Panc1 (cell line): ENCODE results near the gene FARP2.

Experiments
- SIN3A ChIP-seq: IDR thresholded peaks from 2 replicates; pipeline ENCODE4 v1.6.1; 2012; ENCODE audit warnings: low read depth, mild to moderate bottlenecking, low read length, moderate library complexity, borderline replicate concordance; ENCODE audit not compliant: insufficient read depth
- TCF7L2 ChIP-seq: IDR thresholded peaks from 2 replicates; pipeline ENCODE4 v1.6.1; 2011; ENCODE audit warnings: mild to moderate bottlenecking, low read depth, low read length, inconsistent platforms
- TF ChIP-seq, protein P1 (sequence below): fragments of 450-650 bp; IDR thresholded peaks from 2 replicates; pipeline ENCODE4 v1.5.1; 2017; ENCODE audit warnings: mild to moderate bottlenecking

- no peak for TF ChIP-seq TCF7L2
- TF ChIP-seq, protein P1, sequence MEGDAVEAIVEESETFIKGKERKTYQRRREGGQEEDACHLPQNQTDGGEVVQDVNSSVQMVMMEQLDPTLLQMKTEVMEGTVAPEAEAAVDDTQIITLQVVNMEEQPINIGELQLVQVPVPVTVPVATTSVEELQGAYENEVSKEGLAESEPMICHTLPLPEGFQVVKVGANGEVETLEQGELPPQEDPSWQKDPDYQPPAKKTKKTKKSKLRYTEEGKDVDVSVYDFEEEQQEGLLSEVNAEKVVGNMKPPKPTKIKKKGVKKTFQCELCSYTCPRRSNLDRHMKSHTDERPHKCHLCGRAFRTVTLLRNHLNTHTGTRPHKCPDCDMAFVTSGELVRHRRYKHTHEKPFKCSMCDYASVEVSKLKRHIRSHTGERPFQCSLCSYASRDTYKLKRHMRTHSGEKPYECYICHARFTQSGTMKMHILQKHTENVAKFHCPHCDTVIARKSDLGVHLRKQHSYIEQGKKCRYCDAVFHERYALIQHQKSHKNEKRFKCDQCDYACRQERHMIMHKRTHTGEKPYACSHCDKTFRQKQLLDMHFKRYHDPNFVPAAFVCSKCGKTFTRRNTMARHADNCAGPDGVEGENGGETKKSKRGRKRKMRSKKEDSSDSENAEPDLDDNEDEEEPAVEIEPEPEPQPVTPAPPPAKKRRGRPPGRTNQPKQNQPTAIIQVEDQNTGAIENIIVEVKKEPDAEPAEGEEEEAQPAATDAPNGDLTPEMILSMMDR, result no peak
- TF ChIP-seq SIN3A, result no peak
Observed at GRCh38 chr2:241461693-241462677, 105.9 kb downstream of the FARP2 start.
